NB4 (cell line): ENCODE data around the gene PRR19.

Experiments used
- POLR2A ChIP-seq: IDR thresholded peaks from 2 replicates; pipeline ENCODE4 v1.6.1; 2011; ENCODE audit warnings: mild to moderate bottlenecking; ENCODE audit not compliant: insufficient read length; ENCODE audit errors: extremely low read depth
- TF ChIP-seq, protein P1 (sequence below): IDR thresholded peaks from one replicate; pipeline ENCODE4 v1.5.1; 2012; ENCODE audit warnings: low read depth, low read length

DNA sequence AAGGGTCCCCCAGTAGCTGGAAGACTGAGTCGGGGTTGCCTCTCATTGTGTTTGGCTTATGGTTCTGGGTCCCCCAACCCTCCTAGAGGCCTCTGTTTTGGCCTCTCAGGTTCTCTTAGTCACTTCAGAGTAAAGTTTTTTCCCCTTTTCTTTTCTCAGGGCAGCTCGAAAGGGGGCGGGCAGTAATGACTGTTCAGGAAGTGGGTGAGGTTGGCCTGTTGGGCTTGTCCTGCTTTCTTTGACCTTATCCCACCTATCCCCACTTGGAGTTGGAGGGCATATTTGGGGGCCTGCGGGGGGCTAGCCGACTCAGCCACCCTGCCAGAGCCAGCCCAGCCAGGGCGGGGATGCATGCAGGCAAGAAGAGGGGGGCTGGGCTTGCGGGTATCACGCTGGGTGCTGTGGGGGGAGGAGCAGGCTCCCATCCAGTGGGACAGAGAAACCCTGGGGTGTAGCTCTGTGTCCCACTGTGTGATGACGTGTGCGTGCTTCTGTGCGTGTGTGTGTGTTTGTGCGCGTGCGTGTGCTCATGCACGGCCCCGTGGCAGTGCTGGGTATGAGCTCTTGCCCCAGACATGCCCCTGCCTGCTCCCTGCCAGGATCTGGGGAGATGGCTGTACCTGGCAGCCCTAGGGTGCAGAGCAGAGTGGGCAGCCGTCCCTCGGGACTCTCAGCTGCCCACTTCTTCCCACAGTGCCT is 31.4 kb upstream of the PRR19 start:
- TF ChIP-seq, protein P1, sequence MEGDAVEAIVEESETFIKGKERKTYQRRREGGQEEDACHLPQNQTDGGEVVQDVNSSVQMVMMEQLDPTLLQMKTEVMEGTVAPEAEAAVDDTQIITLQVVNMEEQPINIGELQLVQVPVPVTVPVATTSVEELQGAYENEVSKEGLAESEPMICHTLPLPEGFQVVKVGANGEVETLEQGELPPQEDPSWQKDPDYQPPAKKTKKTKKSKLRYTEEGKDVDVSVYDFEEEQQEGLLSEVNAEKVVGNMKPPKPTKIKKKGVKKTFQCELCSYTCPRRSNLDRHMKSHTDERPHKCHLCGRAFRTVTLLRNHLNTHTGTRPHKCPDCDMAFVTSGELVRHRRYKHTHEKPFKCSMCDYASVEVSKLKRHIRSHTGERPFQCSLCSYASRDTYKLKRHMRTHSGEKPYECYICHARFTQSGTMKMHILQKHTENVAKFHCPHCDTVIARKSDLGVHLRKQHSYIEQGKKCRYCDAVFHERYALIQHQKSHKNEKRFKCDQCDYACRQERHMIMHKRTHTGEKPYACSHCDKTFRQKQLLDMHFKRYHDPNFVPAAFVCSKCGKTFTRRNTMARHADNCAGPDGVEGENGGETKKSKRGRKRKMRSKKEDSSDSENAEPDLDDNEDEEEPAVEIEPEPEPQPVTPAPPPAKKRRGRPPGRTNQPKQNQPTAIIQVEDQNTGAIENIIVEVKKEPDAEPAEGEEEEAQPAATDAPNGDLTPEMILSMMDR = no peak
- TF ChIP-seq POLR2A = no peak
